GM21515 (cell line): ENCODE measurements around the gene PRDM4.
A peak's percentile ranks its signal among the peaks of the same experiment; 100 is the strongest.
"Not testable (repeated sequence)": the region's sequence is repeated elsewhere in the genome, so short reads cannot be mapped to it uniquely, and the experiment has no call there.

Experiments used
- ATAC-seq: cut with Tn5 transposase; IDR thresholded peaks from one replicate; pipeline ENCODE4 v1.9.1; 2021; ENCODE audit not compliant: unreplicated experiment

The PRDM4 gene

DNA sequence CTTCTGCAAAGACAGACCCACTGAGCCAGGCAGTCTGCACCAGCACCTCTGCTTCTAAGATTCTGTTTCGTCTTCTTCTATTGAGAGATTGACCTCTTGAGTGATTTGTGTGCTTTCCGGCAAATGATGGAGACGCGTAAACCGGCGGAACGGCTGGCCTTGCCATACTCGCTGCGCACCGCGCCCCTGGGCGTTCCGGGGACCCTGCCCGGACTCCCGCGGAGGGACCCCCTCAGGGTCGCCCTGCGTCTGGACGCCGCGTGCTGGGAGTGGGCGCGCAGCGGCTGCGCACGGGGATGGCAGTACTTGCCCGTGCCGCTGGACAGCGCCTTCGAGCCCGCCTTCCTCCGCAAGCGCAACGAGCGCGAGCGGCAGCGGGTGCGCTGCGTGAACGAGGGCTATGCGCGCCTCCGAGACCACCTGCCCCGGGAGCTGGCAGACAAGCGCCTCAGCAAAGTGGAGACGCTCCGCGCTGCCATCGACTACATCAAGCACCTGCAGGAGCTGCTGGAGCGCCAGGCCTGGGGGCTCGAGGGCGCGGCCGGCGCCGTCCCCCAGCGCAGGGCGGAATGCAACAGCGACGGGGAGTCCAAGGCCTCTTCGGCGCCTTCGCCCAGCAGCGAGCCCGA is 14.3 kb upstream of the PRDM4 start:
- ATAC-seq: no peak

GRCh38 chr12:107774349-107775029 is 13.6 kb upstream of the PRDM4 start, which contains the start of gene ASCL4:
Gene ASCL4, plus strand, starts transcription at chr12:107774704. Its CDS starts 515 bp downstream, at chr12:107775219.
- ATAC-seq: no peak

DNA sequence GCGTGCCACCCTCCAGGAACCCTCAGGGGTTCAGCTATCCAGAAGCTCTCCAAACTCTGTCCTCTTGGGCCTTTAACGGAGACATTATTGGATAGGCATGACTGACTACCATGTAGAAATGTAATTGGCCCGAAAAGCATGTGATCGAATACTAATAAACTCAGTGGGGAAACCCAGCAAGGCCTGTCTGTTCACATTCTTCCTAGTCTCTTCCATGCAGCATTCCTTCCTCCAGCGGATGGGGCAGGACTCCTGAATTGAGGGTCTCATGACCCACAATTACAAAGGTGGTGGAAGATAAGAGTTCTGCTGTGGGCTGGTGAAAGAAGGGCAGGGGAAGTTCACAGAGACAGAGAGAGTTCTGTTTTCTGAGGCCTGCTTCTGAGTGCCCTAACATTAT is 6.5 kb upstream of the PRDM4 start:
- no peak for ATAC-seq

GRCh38 chr12:107765316-107765715 is 4.4 kb upstream of the PRDM4 start:
- no peak for ATAC-seq

- ATAC-seq: no peak
Observed at GRCh38 chr12:107764626-107765025, 3.7 kb upstream of the PRDM4 start.

DNA sequence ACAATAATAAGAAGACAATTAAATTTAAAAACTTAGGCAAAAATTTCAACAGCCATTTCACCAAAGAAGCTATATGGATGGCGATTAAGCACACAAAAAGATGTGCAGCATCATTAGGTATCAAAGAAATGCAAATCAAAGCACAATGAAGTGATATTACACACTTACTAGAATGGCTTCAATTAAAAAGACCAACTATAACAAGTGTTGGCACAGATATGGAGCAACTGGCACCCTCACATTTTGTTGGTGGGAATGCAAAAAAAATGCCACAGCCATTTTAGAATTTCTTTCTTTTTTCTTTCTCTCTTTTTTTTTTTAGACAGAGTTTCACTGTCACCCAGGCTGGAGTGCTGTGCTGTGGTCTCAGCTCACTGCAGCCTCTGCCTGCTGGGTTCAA is 1.9 kb upstream of the PRDM4 start:
- ATAC-seq: no peak

DNA sequence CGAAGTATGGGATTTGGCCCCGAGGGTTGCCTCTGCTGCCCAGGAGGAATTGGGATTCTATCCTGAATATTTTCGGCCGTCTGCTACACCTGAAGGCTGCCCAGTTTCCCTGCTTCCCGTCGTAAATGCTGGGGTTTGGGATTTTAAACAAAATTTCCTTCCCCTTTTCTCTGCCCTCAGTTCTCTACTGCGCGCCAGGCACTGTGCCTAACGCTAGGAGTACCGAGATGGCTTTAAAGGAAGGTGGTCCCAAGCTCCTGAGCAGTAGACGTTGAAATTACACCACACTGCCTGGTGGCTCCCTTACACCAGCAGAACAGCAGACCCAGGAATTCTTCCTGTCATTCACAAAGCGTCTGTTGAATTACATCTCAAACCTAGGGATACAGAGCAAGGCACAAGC is 566 bp upstream of the PRDM4 start:
- no peak for ATAC-seq

DNA sequence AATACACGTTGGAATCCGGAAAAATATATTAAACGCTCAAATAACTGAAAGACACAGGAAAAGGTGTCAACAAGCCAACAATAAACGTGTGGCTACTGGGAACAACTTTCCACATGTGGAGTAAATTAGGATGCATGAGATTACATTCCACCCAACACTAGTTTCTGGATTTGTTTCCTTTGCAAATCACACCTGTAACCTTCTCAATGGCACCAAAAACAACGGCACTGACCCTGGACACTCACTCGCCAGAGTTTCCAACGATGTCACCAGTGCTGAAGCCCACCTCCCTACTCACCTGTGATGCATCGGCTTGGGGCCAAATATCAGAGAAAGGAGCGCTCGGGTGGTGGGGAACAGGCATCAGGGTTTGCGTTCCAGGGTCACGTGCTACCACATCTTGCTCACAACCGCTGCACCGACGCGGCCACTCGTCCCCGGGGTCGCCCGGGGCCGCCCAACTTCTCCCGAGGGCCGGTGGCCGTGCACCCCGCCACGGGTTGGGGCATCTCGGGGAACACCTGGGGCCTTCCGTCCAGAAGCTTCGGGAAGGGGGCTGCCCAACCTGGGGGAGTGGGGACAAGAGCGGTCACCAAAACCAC is 629 bp downstream of the PRDM4 start:
- peak; percentile 20 for ATAC-seq

- no peak for ATAC-seq
Observed at GRCh38 chr12:107759410-107759809, 1.5 kb downstream of the PRDM4 start.

DNA sequence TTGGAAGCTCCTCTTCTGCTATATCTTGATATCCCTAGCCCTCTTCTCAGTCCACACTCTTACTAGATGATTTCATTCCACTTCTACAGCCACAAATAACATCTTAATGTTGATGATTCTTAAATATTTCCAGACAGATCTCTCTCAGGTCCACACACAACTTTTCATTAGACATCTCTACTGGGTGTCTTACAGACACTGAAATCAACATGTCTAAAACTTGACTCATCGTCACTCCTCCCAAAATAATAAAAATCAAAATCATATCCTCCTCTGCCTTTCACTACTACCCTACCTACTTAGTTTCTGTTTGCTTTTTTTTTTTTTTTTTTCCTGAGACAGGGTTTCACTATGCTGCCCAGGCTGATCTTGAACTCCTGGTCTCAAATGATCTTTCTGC is 11.9 kb downstream of the PRDM4 start:
- ATAC-seq: no peak

DNA sequence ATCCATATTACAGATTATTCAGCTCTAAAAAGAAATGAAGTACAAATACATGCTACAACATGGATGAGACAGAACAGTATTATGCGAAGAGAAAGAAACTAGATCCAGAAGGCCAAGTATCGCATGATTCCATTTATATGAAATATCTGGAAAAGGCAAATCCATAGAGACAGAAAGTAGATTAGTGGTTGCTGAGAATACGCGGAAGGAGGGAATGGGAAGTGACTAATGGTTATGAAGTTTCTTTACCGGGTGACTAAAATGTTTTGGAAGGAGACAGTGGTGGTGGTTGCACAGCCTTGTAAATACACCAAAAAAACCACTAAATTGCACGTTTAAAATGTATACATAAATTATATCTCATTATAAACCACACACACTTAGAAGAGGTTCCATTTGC is 12.5 kb downstream of the PRDM4 start:
- ATAC-seq: no peak

DNA sequence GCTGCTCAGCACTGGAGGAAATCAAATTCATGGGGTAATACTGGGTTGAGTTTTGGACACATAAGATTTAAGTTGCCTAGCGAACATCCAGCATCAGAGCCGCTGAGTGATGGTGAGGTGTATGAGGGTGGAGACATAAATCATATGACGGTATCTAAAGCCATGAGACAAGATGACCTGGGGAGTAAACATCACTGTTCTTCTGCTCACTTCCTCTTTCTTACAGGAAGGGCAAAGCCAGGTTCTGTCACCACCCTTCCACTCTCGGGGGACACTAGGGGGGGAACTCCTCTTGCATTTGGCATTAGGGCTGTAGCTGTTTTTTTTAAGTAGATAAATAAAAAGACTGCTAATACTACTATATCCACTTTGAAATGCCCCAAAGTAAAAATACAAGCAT is 24.0 kb downstream of the PRDM4 start:
- peak; percentile 91 for ATAC-seq

DNA sequence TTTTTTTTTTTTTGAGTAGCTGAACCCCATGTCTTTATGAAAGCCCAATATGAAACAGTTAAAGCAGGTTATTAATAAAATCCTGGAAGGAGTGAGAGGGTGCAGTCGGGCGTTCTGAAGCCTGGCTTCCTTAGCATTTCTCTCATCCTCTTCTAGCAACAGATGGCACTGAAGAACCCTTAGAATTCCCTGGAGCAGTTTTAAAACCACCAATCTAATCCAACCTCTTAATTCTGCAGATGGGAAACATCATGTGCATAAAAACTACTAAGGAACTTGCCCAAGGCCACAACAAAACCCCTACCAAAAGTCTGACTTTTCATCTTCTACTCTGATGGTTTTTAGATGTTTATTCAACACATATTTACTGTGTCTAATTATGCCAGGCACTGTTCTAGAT is 25.2 kb downstream of the PRDM4 start:
- ATAC-seq: no peak

GRCh38 chr12:107734139-107734538 is 26.8 kb downstream of the PRDM4 start:
- ATAC-seq: no peak

GRCh38 chr12:107732365-107732764 is 28.6 kb downstream of the PRDM4 start:
- ATAC-seq: no peak

- no peak for ATAC-seq
Observed at GRCh38 chr12:107731366-107731765, 29.6 kb downstream of the PRDM4 start.

DNA sequence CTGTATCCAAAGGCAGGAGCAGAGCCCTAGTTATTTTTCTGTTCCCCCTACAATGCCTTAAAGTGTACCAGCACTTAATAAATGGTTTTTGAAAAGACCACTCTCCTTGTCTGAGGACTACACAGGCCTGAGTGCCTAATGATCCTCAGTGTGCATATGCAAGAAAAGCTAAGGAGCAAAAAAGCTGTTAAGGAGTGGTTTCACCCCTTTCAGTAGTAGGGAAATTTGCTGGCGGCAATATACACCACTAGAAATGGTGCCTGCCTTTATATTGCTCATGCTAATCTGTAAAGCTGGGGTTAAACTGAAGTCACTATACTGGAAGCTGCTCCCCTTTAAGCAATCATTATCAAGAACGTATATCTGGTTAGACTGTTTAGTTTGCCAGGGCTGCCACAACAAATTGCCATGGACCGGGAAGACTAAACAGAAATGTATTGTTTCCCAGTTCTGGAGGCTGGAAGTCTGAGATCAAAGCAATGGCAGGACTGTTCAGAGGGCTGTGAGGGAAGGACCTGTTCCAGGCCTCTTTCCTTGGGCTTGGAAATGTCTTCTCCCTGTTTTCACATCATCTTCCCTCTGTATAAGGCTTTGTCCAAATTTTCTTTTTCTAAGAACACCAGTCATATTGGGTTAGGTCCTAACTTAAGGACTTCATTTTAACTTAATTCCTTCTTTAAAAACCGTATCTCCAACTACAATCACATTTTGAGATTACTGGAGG is 30.2 kb downstream of the PRDM4 start:
- ATAC-seq: no peak

DNA sequence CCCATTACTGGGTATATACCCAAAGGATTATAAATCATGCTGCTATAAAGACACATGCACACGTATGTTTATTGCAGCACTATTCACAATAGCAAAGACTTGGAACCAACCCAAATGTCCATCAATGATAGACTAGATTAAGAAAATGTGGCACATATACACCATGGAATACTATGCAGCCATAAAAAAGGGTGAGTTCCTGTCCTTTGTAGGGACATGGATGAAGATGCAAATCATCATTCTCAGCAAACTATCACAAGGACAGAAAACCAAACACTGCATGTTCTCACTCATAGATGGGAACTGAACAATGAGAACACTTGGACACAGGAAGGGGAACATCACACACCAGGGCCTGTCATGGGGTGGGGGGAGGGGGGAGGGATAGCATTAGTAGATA is 33.2 kb downstream of the PRDM4 start:
- not testable (repeated sequence) for ATAC-seq

- ATAC-seq: not testable (repeated sequence)
Observed at GRCh38 chr12:107727327-107727726, 33.6 kb downstream of the PRDM4 start.

DNA sequence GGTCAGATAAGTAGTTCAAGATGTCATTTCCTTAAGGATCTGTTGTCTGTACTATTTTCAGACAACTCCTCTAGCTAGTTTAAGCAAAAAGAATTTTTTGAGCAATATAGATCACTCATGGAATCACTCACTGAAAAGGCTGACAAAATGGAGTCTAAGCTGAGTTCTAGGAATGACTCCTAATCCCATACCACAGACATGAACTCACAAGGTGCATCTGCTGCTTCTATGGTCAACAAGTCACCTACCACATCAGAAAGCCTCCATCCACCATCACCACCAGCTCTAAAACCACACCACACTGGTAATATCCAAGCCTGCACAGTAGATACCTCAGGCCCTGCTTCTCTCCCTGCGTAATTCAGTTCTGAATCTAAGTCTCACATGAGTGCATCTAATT is 42.3 kb downstream of the PRDM4 start:
- ATAC-seq: no peak

GRCh38 chr12:107715780-107716179 is 45.2 kb downstream of the PRDM4 start:
- no peak for ATAC-seq

DNA sequence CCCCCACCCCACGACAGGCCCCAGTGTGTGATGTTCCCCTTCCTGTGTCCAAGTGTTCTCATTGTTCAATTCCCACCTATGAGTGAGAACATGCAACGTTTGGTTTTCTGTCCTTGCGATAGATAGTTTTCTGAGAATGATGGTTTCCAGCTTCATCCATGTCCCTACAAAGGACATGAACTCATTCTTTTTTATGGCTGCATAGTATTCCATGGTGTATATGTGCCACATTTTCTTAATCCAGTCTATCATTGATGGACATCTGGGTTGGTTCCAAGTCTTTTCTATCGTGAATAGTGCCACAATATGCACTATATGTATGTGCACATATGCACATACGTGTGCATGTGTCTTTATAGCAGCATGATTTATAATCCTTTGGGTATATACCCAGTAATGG is 55.4 kb downstream of the PRDM4 start:
- not testable (repeated sequence) for ATAC-seq
